NCI-H345 (cell line): ENCODE results near the gene CD9.

ENCODE experiments used
- DNase-seq: peaks from one replicate; lab custom pipeline; 2025; lab: John Stamatoyannopoulos, UW

The CD9 gene

GRCh38 chr12:6241495-6241894 is 41.3 kb downstream of the CD9 start:
- DNase-seq: no peak

DNA sequence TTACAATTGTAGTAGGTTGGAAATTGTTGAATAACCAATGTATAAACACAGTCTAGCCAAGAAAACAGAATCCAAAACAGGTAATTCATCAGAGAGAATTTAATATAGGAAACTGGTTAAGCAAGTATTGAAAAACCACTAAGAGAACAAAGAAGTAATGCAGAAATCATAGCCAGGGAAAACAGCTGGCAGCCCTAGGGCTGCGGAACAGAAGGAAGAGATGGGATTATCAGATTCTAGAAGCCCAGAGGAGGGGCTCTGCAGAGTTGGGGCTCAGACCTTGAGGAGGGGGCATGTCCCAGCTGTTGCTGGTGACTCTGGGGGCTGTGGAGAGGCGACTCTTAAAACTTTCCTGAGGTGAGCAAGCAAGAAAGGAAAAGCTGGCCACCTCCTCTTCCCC is 49.4 kb downstream of the CD9 start:
- no peak for DNase-seq

- DNase-seq: no peak
These were observed 50.1 kb downstream of the CD9 start for GRCh38 chr12:6250343-6250742.

- DNase-seq: no peak
These were observed 53.1 kb downstream of the CD9 start for GRCh38 chr12:6253278-6253677.

DNA sequence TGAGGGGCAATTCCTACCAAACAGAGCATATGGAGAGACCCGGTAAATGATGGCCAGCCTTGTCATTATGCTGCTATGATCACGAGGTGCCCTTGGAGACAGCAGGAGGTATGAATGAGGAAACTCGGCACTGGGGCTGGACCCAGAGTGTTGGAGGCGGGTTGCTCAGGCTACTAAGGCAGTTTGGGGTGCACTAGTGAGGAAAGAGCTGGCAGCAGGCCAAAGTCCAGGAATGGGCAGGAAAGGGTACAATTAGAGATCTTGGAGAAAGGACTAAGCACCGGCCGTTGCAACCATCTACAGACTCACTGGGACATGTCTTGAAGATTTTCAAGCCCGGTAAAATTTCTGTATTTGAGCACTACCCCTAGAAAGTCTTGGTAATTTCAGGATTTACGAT is 54.3 kb downstream of the CD9 start:
- no peak for DNase-seq

DNA sequence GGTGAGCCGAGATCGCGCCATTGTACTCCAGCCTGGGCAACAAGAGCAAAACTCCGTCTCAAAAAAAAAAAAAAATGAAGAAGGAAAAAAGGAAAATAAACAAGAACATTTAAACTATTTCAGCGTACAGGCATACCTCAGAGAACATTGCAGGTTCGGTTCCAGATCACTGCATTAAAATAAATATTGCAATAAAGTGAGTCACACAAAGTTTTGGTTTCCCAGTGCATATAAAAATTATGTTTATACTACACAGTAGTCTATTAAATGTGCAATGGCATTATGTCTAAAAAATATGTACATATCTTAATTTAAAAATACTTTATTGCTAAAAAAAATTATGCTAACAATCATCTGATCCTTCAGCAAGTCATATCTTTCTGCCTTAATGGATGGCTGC is 56.8 kb downstream of the CD9 start:
- no peak for DNase-seq

DNA sequence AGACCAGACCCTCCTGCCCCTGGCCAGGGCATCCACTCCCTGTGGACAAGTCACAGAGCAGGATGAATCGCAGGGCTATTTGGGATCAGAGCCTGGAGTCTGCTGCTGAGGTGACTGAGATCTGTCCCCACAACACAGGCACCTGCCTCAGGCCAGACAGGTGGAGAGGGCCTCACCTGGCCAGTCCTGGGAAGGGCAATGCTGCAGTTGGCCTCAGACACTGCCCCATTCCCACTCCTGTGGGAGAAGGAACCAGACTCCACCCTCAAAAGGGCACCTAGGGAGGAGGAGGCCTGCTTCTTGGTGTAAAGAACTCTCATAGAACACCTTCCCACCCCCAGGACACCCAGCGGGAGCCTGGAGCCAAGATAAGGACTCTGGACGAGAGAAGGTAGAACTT is 62.0 kb downstream of the CD9 start:
- DNase-seq: no peak

DNA sequence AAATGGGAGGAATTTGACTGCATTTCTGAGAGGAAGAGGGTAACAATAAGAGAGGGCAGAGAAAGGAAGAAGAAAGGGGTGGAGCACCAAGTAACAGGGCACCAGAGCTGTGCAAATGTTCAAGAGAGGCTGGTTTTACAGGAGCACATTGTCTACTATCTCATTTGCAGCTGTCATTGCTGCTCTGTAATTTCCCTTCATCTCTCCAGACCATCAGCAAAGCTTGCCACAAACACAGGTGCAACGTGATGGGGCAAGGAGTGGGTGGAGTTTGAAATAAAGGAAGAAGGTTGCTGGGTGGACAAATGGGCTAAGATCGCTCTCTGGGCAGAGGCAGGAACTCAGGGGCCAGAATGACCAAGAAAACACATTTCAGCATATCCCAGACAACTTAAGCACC is 62.4 kb downstream of the CD9 start:
- no peak for DNase-seq

GRCh38 chr12:6263931-6264330 is 63.7 kb downstream of the CD9 start:
- peak; percentile 30 for DNase-seq

DNA sequence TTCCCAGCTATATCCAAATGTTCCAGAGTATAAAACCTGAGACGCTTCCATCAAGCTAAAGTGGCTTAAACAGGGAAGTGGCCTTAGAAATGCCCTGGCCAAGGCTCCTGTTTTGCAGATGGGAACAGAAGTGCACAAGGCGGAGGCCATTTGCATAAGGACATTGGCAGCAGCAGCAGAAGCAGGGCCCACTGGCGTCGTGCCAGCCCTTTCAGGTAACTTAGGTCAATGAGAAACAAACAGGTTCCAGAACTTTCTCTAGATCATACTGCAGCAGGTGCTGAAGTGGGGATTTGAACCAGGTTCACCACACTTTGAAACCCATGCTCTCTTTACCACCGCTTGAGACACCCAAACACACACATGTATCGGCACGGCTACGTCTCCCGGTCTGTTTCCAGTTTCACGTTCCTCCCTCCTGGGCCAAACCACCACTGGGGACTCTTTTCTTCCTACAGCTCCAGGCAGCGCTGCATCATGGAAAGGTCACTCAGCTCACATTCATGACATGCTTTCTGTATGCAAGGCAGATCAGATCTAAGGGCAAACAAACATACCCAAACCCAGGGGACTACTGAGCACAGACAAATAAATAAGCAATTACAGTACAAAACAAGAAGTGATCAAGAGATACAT is 64.3 kb downstream of the CD9 start:
- peak; percentile 29 for DNase-seq

DNA sequence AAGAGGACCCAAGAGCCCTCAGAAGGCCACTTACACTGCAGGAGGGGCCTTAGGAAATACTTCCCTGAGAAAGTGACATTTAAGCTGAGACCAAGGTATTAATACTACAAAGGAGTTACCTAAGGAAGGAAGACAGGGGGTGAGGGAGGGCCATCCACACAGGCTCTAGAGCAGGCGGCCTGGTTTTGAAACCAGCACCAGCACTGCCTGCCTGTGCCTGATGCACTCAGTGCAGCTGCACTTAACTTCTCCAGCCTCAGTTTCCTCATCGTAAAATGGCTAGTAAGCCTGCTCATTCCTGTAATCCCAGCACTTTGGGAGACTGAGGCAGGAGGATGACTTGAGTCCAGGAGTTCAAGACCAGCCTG is 64.8 kb downstream of the CD9 start:
- no peak for DNase-seq

- peak; percentile 61 for DNase-seq
These were observed 66.4 kb downstream of the CD9 start for GRCh38 chr12:6266541-6266966.

- no peak for DNase-seq
These were observed 66.9 kb downstream of the CD9 start for GRCh38 chr12:6266971-6267721.

- no peak for DNase-seq
These were observed 68.4 kb downstream of the CD9 start for GRCh38 chr12:6268484-6269157.

DNA sequence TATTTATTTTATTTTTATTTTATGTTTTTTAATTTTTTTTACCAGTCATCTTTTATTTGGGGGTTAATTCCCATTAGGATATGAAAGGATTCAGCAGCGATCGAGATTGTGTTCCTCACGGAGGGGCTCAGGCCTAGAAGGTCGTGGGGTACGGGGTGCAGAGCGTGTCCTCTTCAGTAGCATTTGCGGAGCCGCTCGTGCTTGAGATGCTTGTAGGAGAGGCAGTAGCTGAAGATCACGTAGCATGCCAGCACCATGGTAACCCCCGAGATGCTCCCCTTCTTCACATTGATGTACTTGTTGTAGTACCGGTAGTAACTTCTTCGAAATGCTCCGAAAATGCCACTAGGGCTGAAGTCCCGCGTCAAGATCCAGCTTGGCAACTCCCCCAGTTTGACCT is 69.8 kb downstream of the CD9 start:
- DNase-seq: no peak

DNA sequence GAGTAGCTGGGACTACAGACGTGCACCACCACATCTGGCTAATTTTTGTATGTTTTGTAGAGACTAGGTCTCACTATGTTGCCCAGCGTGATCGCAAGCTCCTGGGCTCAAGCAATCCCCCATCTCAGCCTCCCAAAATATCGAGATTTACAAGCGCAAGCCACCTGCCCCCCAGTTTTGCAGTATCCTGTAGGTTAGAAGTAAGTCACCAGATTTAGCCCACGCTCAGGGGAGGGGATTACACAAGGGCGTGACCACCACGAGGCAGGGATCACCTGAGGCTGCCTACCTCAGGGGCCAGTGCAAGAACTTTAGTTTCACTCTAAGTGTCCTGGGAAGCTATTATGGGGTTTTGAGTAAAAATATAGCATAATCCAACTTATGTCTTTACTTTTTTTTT is 71.1 kb downstream of the CD9 start:
- DNase-seq: no peak

DNA sequence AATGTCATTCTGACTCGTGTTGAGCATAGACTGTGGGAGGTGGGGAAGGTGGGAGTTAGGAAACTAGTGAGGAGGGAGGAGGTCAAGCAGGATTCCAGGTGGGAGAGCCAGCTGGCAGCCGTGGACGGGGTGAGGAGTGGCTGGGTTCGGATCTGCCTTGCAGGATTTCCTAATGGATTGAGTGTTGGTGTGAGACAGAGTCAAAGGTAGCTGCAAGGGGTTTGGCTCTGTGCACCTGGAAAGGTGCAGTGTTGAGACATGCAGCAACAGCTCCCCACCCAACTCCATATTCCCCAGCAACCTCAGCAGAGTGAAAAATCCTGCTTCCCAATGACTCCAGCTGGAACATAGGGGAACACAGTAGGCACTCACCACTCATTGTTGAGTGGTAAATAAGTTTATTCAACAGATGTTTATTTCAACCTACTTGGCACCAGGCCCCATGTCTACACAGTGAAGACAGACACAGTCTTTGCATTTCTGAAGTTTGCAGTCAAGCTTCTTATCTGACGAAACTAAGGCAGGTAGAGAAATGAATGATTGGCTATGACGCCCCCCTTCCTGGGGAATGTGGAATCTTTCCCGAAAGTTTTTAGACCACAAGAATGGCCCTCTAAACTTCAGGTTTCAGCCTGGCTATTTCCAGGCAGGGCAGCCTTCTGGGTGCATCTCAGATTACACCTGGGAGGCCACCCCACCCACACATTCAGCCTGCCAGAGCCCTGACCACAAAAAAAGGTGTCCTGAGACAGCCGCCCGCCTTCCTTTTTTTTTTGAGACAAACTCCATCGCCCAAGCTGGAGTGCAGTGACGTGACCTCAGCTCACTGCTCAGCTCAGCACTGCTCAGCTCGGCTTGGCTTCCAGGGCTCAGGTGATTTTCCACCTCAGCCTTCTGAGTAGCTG is 72.4 kb downstream of the CD9 start:
- DNase-seq: no peak

GRCh38 chr12:6273205-6273540 is 73.0 kb downstream of the CD9 start:
- no peak for DNase-seq

DNA sequence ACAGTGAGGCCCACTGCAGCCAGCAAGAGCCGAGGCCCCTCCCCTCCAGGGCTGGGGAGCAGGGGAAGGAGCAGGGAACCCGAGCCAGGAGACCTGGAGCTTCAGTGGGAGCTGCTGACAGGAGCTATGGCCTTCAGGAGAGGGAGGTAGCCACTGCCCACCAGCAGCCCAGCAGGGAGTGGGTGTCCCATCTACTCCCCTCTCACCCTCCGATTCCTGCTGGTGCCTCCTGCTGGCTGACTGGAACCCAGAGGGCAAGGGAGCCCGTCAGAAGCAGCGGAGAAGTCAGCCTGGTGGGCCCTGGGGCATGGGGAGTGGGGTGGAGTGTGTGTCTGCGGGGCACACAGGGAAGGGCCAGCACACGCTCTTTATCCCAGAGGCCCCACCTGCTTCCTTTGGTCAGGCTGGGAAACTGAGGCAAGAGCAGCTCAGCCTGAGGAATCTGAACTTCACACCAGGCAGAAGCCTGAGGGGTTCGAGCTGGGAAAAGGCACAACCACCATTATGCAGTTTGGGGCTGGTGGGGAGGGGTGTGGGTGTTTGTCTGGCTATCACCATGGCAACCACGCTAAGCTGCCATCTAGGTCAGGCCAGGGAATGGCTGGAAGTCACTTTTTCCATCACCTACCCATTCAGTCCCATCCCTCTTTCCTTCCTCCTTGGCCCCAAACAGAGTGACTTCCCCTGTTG is 73.5 kb downstream of the CD9 start:
- DNase-seq: no peak

- no peak for DNase-seq
These were observed 74.3 kb downstream of the CD9 start for GRCh38 chr12:6274231-6275221.
